Stimulated activated CD4-positive, alpha-beta T cell treated with anti-CD3 and anti-CD28 coated beads, Interleukin-2, amount 100 ng/mL, for 48 hours (primary cell): ENCODE measurements around the gene FCHSD2.

Experiments used
- DNase-seq, 2 donors: peaks; one replicate each; pipeline ENCODE4 v3.0.0-alpha.2; 2020

Gene FCHSD2

DNA sequence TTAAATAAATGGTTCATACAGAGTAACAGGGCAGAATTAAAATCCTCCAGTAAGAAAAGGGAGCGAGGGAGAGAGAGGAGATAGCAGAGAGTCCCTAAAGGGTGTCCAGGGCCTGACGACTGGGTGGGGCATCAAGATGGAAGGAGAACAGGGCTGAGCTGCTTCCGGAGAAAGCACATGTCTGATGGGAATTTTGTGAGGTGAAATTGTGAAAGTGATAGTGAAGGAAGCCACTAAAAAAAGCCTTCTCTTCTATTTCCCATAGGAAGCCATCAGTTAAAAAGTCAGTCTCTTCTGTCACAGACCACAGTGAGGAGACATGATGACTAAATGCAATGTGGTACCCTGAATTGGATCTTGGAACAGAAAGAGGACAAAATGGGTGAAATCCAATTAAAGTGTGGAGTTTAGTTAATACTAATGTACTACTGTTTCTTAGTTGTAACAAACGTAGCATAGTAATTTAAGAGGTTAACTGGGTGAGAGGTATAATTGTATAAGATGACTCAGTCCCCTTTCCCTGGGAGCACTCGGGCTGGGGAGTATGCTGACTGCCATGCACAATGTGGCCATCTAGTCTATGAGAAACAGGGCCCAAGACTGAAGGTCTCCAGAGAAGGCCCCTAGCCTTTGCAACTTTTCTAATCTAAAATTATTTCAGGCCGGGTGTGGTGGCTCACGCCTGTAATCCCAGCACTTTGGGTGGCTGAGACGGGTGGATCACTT, 29.5 kb upstream of the FCHSD2 start:
- no peak for DNase-seq

DNA sequence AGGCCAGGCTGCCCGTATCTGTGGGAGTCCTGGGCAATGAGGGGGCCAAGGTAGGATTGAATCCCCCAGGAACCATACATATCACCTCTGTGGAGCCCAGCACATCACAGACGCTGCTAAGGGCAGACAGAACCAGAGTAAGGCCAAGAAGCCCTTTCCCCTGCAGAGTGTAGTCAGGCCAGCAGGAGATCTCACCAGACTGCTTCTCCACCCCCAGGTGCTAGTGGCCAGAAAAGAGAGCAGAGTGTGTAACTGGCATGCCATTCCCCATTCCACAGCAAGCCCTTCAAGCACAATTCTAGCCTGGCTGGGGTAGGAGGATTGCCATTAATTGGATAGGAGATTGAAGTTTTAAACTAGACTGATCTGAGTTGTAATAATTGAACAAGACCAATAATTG, 28.0 kb upstream of the FCHSD2 start:
- no peak for DNase-seq

DNA sequence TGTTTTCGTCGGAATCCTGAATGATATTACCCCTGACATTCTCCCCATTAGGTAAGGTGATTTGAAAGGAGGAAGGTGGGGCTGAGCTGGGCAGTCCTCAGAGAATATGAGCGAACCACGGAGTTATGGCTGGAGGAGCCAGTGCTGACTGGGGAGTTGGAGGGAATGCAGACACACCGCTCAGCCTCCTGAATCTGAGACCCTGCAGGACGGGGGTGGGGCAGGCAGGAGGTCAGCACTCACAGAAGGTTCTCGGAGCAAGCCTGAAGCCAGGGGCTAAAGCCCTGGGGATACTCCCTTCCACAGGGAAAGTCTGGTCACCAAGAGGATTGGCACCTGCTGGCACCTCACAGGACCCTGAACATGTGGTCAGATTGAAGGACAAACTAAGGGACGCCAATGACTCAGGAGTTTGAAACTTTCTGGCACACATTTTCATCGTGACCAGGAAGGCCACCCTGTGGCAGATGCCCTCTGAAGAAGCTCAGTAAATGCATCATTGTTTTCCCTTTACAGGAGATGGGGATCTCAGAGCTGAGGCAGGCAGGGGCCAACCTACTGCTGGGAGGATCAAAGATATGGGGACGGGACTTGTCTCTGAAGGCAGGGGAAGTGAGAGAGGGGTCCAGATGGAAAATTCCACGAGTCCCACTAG, 26.9 kb upstream of the FCHSD2 start:
- DNase-seq, result no peak

DNA sequence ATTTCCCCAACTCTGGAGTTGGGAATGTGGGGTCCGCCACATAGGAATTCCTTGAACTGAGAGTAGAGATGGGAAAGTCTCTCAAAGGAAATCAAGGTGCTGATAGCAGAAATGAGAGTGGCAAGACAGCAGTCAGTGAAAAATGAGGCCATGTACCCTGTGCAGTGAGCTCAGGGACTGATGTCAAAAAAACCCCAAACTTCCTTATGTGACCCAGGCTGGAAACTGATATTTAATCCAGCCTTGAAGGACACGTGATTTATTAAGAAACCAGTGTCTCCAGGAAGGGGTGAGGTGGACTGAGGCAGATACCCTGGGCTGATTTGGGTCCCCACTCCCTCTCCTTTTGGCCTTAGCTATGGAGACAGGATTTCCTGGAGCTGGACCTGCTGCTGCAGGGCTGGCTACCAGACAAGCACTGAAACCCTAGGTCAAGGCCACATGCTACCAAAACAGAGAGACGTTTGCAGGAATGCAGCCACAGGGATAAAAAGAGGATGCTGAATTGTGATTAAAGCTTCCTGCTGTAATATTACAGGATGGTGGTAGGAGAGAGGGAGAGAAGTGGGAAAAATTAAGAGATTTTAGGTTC, 25.3 kb upstream of the FCHSD2 start:
- no peak for DNase-seq

DNA sequence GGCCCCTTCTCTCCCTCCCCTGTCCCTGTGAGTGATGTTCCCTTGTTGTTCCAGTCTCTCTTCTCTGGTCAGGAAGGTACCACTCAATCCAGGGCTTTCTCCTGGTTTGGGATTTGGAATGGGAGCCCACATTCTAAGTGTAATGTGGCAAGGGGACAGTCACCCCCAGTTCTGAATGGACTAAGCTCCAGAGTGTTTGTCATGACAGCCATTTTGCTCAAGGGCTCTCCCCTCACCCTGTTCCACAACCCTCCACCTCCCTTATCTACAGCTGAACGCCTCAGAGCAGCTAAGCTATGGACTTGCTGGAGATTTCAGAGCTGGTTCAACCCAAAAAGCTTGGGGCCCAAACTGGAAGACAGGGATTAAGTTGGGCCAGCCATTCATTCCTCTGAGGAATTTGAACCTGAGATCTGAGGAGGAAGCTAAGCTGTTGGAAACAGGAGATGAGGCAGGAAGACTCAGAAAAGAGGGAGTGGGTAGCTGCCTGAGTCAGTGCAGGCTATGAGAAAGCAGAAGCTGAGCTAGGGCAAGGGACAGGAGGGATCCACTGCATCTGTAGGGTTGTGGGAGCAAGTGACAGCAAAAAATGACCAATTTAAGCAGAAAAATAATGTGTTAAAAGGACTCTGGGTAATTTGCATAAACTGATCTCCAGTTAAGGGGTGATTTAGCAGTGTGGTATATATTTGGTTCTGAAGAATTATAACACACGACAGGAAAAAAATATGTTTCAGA, 22.9 kb upstream of the FCHSD2 start:
- DNase-seq, result no peak

DNA sequence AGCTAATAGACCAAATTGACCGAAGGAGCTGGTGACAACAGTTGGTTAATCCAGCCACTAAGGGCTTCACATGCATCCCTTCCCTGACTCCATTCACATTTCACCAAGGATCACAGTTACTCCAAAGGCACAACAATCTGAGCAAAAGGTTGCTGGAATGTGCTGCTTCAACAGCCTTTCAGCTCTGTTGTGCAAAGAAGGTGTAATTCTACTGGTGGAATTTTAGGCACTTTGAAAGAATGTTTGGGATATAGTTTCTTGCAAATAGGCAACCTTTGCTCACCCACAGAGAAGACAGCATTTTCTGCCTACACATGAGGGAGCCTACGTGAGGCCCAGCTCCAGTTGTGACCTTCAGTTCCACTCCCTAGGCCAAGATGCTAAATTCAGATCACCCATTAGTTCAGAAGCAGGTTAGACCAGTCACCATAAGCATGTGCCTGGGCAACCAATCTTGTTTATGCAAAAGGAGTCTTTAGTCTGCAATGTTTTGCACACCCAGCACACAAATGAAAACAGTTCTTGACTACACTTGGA, 21.6 kb upstream of the FCHSD2 start:
- DNase-seq, result no peak

DNA sequence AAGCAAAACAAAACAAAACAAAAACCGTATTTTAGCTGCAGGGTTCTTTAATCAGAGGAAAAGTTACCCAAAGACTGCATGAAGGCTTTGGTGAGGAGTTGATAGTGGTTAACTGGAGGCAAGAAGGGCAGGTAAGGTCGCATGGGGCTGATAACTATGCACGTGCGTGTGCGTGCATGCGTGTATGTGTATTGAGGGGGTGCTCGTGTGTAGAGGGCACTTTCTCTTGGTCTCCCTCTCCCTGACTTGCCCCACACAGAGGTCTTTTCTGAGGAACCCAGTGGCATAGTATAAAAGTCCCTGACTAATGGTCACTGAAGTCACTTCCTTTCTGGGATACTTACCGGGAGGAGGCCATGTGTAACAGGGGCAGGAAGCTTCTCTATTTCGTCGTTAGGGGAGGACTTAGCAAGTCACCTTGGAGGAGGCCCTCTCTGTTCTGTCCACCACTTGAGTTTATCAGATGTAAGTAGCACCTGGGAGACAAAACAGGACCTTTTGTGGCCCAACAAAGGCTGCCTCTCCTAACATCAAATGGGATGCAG, 20.1 kb upstream of the FCHSD2 start:
- no peak for DNase-seq

DNA sequence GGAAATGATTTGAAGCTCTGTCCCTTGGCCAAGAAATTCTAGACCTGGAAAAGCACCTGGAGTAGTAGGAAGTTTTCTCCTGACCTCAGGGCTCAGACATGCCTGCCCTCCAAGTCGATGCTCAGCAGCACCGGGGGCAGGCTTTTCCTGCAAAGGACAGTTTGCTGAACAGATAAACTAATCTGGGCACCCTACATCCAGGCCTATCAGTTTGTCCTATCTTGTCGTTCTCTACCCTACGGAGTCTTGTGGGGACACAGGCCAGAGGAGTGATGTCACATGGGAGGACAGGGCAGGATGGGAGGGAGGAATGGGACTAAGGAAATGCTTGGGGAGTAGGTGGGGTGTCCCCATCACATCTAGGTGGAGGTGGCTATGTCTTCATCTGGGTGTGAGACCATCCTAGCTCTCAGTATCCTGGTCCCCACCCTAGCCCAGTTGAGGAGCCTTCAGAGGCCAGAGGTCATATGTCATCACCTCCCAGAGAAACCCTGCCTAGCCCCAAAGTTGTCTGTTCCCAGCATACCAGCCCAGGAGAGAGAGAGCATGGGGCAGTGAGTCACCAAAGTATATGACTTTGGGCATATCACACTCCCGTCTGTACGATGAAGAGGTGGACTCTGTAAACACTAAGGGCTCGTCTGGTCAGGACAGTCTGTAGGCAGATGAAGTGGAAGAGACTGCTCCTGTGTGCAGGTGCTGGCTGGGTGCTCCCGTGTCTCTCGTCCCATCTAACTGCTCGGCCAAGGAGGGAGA, 18.1 kb upstream of the FCHSD2 start:
- no peak for DNase-seq

DNA sequence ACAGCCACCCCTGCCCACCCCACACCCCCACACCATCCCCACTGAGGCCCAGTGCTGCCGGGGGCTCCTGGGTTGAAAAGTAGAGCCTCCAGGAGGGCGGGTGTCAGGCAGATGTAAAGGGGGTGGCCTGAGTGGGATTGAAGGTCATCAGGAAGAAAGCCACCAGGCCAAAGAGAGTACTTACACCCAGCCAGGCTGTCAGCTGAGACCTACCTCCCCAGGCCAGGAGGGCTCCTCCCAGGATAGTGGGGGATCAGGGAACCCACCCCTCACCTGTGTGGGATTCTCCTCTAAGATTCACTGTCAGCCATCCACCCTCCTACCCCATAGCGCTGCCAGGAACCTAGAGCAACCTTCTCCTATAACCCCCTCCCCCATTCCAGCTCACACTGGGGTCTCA, 17.2 kb upstream of the FCHSD2 start:
- DNase-seq, result no peak

DNA sequence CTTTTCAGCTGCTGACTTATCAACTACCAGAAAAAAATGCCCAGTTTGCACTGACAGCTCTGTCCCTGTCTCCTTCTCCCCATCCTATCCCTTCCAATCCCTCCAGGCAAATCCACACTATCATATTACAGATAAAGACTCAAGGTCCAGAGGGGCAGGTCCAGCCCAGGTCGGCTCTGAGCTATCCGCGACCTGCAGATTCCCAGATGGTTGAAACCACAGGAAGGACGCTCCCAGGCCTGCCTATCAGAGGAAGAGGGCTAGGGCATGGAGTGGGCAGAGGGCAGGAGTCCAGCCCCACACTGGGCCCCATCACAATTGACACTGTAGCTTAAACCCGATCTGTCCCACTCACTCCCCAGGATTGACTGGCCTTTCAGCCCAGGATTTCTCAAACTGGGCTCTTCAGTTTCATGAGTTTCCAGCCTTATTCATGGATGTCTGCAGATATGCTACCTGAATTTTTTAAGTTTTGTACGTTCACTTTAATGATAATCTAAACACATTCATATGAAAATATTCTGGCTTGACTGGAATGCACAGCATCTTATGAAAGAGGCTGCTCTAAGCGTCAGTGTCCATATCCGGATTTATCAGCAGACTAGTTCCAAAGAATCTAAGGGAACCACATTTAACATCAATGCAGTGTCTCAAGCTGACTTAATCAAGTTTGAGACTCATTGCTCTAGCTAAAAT, 16.4 kb upstream of the FCHSD2 start:
- DNase-seq, result no peak

DNA sequence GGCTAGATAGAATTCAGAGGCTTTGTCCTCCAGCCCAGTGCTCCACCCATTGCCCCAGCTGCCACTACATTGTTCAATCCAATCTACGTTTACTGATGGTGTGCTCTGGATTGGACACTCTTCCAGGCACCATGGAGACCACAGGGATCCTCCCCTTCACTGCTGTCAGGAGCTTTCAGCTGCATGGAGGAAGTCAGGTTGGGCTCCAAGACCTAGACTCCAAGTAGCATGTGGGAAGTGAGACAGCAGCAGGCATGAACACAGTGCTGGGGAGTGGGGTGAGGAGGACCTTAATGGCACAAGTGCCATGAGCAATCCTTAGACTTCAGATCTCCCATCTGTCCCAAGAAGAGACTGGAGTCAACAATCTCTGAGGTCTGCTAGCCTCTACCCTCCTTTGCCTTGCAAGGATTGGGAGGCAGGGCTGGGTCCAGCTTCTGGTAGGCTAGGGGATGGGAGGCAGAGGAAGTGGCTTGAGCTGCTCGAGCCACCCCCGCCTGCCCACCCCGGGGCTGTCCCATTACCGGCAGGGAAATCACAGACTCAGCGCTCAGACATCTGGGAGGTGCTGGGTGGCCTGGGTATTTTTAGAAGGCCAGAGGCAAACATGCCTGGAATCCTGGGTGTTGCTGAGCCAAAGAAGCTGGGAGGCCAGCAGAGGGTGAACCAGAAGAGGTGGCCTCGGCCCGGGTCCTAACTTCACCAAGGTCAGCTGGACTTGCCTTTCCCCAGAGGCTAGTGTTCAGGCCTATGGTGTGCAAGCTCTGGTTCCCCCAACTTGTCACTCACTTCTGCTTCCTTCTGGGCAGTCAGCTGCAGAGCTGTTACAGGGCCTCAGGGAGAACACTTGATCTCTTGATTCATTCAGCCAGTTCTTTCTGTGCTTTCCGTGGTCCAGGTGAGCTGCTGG, 15.2 kb upstream of the FCHSD2 start:
- DNase-seq, result no peak

DNA sequence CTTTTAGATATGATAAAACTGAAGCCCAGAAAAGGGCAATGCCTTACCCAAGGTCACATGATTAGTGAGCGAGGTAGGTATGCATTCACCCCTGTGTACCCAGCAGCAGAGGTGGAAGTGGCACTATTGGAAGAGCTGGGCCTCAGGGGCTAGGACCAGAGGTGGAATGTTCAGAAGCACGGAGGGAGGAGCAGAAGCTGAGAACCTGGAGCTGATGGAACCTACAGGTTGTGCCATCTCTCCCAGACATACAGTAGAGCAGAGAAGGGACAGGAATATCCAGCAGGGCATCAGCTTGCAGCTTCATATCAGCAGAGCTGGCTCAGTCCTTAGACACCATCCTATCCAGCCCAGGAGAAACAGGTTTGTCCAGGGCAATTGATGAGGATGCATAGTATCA, 14.6 kb upstream of the FCHSD2 start:
- no peak for DNase-seq

DNA sequence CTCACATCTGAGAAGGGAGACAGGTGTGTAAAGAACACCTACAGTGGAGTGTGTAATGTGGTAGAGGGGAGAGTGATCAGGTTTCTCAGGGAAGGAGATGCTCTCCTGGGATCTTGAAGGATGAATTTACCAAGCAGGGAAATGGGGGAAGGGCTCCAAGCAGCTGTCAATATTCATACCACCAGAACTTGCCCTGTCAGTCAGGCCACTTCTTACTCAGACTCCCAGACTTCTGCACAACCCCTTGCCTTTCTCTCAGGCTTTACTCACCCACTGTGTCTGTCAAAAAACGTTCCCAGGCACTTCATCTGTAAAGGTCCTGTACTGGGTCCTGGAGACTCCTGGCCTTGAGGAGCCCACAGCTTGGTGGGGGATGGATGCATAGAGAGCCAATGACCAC, 14.0 kb upstream of the FCHSD2 start:
- DNase-seq, result no peak

DNA sequence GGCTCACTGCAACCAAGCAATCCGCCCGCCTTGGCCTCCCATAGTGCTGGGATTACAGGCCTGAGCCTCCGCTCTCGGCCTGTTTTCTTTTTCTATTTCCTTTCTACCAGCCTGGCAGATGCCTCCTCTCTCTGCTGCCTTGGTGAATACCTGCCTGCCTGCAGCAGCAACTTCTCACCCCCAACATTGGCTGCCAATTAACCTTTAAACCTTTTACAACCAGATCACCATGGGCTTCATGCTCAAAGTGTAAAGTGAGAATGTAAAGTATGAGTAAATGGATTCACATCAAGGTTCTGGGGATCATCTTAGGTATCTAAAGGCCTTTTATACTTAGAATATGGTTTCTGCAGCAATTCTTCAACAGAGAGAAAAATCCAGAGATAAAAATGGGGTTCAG, 13.0 kb upstream of the FCHSD2 start:
- DNase-seq, result no peak

DNA sequence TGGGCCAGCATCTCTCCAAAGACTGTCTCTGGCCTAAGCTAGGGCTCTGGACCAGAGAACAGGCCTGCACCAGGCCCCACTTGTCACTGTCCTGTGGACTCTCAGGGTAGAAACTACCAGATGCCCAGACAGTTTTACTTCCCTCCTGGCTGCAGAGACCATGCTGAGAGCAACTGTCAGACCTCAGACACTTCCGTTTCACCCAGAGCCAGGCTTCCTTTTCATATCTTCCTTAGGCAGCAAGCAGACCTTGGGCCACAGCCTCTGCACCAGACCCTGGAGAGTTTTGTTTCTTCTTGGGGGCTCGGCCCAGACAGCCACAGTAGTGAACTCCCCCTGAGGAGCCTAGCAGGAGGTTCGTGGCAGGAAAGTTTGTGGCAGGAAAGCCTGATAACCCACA, 12.1 kb upstream of the FCHSD2 start:
- peak in 1 of 2 donors; percentile 25 for DNase-seq

DNA sequence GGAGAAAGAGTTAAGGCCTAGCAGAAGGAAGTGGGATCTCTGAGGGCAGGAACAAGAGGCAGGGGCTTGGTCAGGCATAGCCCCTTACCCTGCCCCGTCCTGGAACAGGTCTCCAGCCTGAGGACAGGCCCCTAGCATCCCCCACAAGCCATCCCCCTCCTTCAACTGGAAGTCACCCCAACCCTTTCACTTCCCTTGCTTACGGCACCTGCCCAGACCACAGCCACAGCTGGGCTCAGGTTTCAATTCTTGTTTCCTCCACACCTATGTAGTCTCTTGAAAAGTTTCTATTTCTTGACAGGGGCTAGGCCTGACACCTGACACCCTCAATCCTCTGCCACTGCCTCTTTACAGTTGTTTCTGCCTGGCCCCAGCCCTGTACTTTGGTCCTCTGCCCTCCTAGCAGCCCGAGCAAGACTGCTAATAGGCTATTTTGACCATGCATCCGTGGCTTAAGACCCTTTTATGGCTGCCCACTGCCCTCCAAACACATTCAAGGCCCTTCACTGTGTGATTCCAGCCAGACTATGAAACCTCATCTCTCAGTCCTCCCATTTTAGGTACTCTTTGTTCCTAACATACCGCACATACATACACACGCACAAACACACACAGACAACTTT, 10.9 kb upstream of the FCHSD2 start:
- DNase-seq, result no peak

DNA sequence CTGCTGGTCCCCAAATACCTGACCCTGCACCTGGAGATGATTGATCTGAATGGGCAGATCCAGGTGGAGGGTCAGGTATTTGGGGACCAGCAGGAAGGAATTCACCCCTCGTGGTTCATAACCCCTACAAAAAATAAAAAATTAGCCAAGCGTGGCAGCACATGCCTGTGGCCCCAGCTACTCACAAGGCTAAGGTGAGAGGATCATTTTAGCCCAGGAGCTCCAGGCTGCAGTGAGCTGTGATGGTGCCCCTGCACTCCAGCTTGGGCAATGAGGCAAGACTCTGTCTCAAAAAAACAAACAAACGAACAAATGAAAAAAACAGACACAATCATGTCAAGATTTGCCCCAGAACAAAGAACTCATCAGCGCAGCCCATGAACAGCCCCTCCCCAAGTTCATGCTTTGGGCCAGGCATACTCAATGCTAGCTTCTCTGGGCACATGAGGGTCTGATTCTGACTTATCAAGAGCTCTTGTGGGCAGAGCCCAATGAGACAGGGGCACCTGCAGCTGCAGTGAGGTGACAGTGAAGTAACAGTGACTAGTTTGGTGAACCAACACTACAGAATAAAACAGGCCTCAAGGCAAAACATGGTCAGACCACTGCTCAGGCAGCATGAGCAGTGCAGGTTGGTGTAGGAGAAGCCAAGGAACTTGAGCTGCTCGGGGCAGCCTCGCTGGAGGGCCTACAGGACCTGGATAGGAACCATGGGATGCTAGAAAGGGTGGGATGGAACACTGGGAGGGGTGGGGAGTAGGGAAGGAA, 10.2 kb upstream of the FCHSD2 start:
- DNase-seq, result no peak

DNA sequence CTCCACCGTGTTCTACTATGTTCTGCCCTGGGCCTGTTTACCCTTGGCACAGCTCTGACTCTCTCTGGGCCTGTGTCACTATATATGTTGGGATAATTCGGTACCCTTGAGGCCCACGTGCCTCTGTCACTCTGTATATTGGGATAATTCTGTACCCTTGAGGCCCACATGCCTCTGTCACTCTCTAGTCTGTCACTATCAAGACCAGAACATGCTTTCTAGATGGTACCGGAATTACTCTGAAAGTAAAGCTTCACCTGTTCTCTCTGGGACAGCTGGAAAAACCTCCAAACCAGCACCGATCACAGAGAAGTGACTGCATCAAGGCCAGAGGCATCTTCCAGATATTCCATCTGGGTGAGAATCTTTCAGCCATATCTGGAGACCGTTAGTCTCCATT, 9.3 kb upstream of the FCHSD2 start:
- DNase-seq, result no peak

DNA sequence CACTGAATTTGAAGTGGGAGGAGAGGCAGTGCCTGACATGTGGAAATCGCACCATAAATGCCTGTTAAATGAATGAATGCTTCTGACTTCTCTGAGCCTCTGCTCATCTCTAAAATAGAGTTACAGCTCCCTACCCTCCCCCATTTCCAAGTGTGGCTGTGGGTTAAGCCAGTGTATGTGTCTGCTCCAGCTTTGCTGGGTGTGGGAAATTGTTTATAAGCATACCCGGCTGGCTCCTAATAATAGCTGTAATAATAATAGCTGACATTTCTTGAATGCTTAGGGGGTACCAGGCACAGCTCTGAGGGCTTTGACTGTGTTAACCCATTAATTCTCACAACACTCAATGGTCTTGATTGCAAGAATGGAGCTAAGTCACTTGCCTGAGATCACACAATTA, 7.0 kb upstream of the FCHSD2 start:
- no peak for DNase-seq
